GM21360 (cell line): Measurements from ENCODE around the gene SNCG.
"Not testable (repeated sequence)": the region's sequence is repeated elsewhere in the genome, so short reads cannot be mapped to it uniquely, and the experiment has no call there.

ENCODE experiments used
- ATAC-seq: cut with Tn5 transposase; IDR thresholded peaks from one replicate; pipeline ENCODE4 v1.9.1; 2021; ENCODE audit warnings: mild to moderate bottlenecking, moderate library complexity; ENCODE audit not compliant: unreplicated experiment

Gene SNCG

DNA sequence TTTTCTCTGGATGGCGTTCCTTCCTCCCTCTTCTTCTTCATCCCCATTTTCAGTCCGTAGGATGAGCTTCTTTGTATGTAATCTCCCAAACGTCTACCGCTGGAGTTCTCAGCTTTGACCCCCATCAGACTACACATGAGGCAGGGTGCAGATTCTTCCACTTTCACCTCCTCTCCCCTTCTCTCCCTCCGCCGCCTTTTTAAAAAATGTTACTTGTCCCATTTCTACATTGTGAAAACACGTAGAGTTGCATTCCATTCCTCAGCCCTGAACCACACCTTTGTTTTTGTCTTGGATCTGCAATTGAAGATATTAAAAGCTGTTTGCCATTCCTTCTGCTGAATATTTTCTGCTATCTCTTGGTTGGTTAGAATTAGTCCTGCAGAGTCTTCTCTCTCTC lies 16.1 kb downstream of the SNCG start:
- ATAC-seq, result no peak

DNA sequence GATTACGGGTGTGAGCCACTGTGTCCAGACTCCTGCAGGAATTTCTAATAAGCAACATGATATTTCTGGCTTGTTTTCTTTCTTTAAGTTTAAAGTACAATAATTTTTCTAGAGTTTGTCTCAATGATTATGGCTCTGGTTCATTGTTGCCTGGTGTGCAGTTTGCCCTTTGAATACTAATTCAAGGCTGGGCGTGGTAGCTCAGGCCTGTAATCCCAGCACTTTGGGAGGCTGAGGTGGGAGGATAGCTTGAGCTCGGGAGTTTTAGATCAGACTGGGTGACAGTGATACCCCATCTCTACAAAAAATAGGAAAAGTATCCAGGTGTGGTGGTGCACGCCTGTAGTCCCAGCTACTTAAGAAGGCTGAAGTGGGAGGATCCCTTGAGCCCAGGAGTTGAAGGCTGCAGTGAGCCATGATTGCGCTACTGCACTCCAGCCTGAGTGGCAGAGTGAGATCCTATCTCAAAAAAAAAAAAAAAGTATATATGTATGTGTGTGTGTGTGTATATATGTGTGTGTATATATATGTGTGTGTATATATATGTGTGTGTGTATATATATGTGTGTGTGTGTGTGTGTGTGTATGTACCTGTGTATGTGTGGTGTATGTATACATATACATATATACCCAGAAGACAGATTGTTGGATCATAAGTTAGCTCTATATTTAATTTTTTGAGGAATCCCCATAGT lies 18.1 kb downstream of the SNCG start:
- no peak for ATAC-seq

DNA sequence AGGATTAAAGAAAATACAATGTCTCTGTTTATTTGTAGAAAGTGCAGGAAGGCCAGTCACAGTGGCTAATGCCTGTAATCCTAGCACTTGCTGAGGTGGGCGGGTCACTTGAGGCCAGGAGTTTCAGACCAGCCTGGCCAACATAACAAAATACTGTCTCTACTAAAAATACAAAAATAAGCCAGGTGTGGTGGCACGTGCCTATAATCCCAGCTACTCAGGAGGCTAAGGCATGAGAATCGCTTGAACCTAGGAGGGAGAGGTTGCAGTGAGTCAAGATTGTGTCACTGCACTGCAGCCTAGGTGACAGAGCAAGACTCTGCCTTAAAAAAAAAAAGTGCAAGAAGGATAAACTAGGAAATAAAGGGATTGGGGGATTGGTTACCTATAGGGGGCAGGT lies 20.1 kb downstream of the SNCG start:
- not testable (repeated sequence) for ATAC-seq

DNA sequence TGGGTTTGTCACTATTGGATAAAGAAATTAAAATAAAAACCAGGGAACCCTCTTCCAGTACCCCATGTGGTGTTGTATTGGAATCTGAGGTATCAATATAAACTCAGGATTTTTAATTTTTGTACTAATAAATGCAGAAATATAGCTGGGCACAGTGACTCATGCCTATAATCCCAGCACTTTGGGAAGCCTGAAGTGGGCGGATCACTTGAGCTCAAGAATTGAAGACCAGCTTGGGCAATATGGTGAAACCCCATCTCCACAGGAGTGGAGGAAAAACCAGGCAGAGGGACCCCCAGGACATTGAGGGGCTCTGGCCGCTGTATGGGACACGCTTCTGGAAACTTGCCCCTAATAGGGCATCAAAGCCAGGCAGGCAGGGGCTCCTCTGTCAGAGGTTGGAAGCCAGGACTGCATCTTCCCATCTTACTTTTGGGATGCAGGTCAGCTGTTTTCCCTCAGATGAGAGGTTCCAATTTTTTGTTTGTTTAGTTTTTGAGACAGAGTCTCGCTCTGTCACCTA lies 21.0 kb downstream of the SNCG start:
- ATAC-seq, result no peak

DNA sequence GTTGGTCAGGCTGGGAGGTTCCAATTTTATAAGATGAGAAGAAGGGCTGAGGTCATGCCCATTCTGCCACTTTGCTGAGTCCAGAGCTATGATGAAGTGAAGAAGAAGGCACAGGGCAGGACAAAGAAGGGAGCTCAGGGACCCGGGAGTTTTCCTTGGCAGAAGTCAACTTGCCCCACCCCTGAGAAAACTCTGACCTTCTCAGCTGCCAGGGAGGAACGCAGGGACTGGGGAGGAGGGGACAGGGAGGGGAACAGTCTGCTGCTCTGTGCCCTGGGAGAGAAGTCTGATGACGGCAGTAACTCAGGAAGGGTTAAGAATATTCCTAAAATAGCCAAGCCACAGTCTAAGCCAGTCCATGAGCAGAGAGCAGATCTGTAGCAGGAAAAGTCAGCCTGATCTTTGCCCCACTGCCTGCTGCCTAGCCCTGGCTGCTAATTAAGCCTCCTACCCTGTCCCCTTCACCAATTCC lies 21.6 kb downstream of the SNCG start:
- ATAC-seq, result no peak

DNA sequence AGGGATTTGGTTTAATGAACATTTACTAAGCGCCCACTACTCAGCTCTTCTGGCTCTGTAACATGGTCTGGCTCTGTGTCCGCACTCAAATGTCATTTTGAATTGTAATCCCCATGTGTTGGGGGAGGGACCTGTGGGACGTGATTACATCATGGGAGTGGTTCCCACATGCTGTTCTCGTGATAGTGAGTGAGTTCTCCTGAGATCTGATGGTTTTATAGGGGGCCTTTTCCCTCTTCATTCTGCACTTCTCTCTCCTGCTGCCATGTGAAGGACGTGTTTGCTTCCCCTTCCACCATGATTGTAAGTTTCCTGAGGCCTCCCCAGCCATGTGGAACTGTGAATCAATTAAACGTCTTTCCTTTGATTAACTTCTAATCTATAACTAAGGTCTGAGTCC lies 22.6 kb downstream of the SNCG start:
- not testable (repeated sequence) for ATAC-seq

DNA sequence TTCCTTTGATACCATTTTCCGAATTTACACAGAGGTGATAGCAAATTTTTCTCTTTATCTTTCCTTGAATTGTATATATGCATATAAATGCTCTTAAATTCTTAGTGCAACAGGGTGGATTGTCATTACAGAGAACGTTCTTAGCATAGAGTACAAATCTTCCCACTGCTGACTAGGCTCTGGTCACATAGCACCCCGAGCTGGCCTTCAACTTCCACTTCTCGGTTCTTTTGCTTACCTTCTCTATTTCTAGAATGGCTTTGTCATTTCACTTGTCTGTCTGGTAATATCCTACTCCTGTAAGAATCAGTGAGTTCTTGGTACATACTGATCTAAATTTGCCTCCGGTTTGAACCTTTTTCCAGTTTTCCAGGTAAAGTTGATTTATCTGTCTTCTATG lies 23.3 kb downstream of the SNCG start:
- no peak for ATAC-seq

DNA sequence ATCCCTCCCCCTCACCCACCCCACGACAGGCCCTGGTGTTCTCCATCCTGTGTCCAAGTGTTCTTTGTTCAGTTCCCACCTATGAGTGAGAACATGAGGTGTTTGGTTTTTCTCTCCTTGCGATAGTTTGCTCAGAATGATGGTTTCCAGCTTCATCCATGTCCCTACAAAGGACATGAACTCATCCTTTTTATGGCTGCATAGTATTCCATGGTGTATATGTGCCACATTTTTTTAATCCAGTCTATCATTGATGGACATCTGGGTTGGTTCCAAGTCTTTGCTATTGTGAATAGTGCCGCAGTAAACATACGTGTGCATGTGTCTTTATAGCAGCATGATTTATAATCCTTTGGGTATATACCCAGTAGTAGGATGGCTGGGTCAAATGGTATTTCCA lies 26.1 kb downstream of the SNCG start:
- not testable (repeated sequence) for ATAC-seq

DNA sequence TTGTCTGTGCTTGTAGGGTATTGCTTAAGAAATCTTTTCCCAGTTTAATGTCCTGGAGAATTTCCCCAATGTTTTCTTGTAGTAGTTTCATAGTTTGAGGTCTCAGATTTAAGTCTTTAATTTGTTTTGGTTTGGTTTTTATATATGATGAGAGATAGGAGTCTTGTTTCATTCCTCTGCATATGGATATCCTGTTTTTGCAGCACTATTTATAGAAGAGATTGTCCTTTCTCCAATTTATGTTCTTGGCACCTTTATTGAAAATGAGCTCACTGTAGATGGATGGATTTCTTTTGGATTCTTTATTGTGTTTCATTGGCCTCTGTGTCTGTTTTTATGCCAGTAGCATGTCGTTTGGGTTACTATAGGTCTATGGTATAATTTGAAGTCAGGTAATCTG lies 30.1 kb downstream of the SNCG start:
- ATAC-seq, result no peak

DNA sequence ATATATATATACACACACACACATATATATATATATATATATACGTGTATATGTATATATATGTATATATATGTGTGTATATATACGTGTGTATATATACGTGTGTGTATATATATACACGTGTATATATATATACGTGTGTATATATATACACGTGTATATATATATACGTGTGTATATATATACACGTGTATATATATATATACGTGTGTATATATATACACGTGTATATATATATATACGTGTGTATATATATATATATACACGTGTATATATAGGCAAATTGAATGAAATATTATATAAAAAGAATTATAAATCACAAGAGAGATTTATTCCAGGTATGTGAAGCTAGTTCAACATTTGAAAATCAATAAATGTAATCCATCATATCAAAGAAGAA lies 33.0 kb downstream of the SNCG start:
- ATAC-seq, result not testable (repeated sequence)

DNA sequence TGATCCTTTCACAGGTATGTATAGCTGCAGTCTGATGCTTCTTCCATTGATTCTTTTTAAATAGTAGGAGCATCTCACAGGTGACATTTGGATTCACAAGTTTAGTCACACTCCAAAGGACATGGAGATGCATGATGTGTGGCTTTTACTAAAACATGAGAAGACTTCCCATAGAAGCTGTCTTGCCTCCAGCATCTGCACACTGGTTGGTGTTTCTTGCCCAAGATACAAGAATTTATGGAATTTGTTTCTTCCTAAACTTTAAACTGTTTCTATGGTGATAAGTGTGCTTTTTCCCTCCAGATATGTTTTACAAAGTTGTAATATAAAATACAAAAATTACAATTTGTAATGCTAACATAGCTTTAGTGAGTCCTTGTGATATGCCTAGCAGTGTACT lies 34.1 kb downstream of the SNCG start:
- ATAC-seq, result no peak

DNA sequence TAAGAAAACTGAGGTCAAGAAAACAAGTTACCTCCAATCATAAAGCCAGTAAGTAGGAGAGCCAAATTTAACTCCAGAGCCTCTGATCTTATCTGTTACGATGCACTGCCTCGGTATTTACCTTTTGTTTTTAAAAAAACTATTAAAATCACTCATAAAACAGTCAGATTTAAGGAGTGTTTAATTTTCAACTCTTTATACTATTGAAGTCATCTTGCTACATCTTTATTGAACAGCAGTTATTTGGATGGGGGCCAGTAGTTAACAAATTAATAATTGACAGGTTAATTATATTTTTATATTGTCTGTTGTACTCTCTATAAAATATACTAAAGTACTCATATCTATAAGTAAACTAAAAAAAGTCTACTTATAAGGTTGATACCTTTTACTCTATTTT lies 34.5 kb downstream of the SNCG start:
- no peak for ATAC-seq

DNA sequence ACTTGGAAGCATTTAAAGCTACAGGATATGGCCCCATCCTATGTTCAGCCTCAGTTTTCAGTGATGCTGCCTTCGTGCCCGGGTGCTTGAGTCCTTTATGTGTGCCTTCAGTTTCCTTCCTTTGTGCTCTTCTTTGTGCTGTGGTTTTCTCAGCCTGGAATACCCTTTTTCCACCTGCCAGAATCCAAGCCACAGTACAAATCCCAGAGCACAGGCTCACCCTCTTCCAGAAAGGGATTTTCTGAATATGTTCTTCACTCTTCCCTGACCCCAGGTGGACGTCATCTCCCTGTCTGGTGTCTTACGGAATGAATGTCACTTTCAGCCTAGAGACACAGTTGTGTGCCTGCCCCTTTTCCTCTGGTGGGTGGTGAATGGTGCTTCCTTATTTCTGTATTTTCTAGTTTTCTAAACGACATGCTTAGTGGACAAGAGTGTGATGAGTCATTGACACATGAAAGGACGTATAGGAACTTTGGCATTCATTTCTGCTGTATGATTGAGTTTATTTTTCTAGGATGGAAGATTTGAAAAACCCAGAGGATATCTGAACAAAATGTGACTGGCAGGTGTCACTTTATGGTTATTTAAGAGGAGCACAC lies 41.5 kb downstream of the SNCG start:
- ATAC-seq, result not testable (repeated sequence)

DNA sequence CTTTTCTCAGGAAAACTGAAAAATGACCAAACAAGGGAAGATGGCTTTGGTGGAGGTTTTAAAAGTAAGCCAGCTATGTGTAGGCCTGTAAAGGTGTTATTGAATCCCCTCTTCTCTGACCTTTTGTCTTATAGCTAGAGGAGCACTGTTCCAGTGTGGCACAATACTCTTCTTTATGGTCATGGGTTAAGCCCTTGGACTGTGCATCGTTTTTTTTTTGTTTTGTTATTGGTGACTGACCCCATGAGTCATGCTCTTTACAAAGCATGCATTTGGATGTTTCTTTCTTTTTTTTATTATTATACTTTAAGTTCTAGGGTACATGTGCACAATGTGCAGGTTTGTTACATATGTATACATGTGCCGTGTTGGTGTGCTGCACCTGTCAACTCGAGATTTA lies 42.1 kb downstream of the SNCG start:
- no peak for ATAC-seq

DNA sequence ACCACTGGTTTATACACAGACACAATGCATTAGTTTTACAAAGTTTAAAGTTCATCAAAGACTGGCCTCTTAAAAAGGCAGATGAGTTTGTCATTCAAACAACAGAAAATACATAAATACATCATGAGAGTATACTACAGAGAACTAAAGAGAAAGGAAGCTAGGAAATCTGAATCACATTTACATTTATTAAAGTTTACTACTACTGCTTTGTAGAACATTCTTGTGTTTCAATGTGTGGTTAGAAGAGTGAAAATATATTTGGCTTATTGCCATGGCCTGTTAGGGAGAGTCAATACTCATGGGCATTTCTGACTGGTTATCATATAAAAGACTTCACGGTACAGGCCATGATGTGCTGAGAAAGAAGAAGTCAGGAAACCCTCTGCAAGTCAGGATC lies 48.7 kb downstream of the SNCG start:
- ATAC-seq, result not testable (repeated sequence)

DNA sequence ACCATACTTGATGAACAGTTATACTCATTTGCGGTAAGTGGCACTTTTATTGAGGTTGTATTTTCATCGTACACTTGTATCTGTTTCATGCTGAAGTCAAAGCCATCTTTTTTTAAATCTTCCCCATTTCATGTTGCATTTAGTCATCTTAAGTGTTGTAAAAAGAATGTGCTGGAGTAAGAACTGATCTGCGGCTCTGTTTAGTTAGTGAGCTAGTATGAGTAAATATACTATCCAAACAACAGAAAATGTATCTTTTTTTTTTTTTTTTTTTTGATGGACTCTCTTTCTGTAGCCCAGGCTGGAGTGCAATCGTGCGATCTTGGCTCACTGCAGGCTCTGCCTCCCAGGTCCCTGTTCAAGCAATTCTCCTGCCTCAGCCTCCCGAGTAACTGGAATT lies 49.3 kb downstream of the SNCG start:
- ATAC-seq, result not testable (repeated sequence)

DNA sequence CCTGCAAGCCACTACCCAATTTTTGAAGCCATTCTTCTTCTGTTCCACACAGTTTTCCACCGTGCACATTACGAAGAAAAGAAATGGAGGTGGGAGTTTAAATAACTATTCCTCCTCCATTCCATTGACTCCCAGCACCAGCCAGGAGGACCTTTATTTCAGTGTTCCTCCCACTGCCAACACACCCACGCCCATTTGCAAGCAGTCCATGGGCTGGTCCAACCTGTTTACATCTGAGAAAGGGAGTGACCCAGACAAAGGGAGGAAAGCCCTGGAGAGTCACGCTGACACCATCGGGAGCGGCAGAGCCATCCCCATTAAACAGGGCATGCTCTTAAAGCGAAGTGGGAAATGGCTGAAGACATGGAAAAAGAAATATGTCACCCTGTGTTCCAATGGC lies 49.9 kb downstream of the SNCG start:
- ATAC-seq, result not testable (repeated sequence)

DNA sequence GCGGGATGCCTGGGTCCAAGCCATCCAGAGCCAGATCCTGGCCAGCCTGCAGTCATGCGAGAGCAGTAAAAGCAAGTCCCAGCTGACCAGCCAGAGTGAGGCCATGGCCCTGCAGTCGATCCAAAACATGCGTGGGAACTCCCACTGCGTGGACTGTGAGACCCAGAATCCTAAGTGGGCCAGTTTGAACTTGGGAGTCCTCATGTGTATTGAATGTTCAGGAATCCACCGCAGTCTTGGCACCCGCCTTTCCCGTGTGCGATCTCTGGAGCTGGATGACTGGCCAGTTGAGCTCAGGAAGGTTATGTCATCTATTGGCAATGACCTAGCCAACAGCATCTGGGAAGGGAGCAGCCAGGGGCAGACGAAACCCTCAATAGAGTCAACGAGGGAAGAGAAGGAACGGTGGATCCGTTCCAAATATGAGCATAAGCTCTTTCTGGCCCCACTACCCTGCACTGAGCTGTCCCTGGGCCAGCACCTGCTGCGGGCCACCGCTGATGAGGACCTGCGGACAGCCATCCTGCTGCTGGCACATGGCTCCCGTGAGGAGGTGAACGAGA lies 50.8 kb downstream of the SNCG start:
- ATAC-seq, result not testable (repeated sequence)
